ENCODE results near the gene GLTP.
"Not testable (repeated sequence)": the region's sequence is repeated elsewhere in the genome, so short reads cannot be mapped to it uniquely, and the experiment has no call there.

Gene GLTP

GRCh38 chr12:109880043-109880931 is at the start of gene GLTP:
GLTP (minus strand) TSS chr12:109880541; CDS start chr12:109880374, 167 bp downstream.
- DNase-seq: peak; percentile 86

- not testable (repeated sequence) for DNase-seq
These were observed 49.0 kb upstream of the GLTP start for GRCh38 chr12:109929326-109929725.

GRCh38 chr12:109928058-109928656 is 47.8 kb upstream of the GLTP start:
- no peak for DNase-seq

- no peak for DNase-seq
These were observed 47.3 kb upstream of the GLTP start for GRCh38 chr12:109927622-109928021.

- no peak for DNase-seq
These were observed 46.3 kb upstream of the GLTP start for GRCh38 chr12:109926488-109927210.

GRCh38 chr12:109926016-109926415 is 45.7 kb upstream of the GLTP start:
- no peak for DNase-seq

GRCh38 chr12:109925185-109925840 is 45.0 kb upstream of the GLTP start:
- no peak for DNase-seq

GRCh38 chr12:109923481-109924245 is 43.3 kb upstream of the GLTP start:
- no peak for DNase-seq

- no peak for DNase-seq
These were observed 42.7 kb upstream of the GLTP start for GRCh38 chr12:109923038-109923437.

- no peak for DNase-seq
These were observed 41.6 kb upstream of the GLTP start for GRCh38 chr12:109921982-109922381.

GRCh38 chr12:109920261-109920780 is 40.0 kb upstream of the GLTP start:
- no peak for DNase-seq

GRCh38 chr12:109919456-109919855 is 39.1 kb upstream of the GLTP start:
- DNase-seq: no peak

- DNase-seq: no peak
These were observed 35.7 kb upstream of the GLTP start for GRCh38 chr12:109916045-109916444.

GRCh38 chr12:109915171-109916040 is 35.1 kb upstream of the GLTP start:
- DNase-seq: no peak

- no peak for DNase-seq
These were observed 34.1 kb upstream of the GLTP start for GRCh38 chr12:109914461-109914860.

GRCh38 chr12:109912855-109913321 is 32.5 kb upstream of the GLTP start:
- no peak for DNase-seq

GRCh38 chr12:109910969-109911348 is 30.6 kb upstream of the GLTP start:
- peak; percentile 49 for DNase-seq

- DNase-seq: no peak
These were observed 30.1 kb upstream of the GLTP start for GRCh38 chr12:109910254-109910968.

- no peak for DNase-seq
These were observed 25.0 kb upstream of the GLTP start for GRCh38 chr12:109905301-109905700.

GRCh38 chr12:109902891-109903418 is 22.6 kb upstream of the GLTP start:
- no peak for DNase-seq
